ENCODE data around the gene SLC49A4. TPM values are rescaled to one million over a fixed set of nuclear protein-coding genes. Genes with fewer than 3 reads are reported as not detected.

Gene SLC49A4
- polyA plus RNA-seq, 3 donors: 12.9 to 19.0 (median 18.6) TPM

DNA sequence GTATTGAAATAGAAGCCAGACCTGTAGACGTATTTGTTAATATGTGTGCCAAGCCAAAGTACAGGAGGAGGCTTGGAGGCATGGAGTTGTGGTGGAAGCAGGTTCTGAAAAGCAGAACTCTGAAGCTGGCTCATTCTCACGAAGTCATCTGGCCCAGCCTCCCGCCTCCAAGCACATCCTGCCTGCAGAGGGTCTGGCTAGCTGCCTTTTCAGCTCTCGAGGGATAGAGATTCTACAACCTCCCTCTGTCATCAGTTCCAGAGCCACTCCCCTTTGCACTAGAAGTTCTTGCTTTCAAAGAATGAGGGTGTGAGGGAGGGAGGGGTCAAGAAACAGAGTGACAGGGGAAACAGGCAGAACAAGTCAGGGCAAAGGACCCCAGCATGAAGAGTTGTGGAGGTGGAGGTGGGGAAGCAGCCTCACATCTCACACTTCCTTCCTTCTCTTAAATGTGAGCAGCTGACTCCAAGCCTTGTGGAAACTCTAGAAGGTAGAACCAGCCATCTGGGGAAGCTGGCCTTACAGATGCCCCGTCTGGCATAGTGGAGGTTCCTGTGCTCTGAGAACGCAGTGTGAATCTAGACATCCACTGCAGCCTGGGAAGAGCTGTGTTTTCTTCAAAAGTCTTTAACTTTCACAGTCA is 95.3 kb downstream of the SLC49A4 start:
- no peak for TF ChIP-seq CTCF (IDR thresholded peaks at IDR 0.05)
- H3K9ac ChIP-seq (ENCODE audit: insufficient read depth, low read length, poor library complexity, severe bottlenecking): no peak overlapping the region
- H3K27me3 ChIP-seq (ENCODE audit: control insufficient read depth in 2 of 2, insufficient read depth in 2 of 2, low read length in 2 of 2): no peaks in the 10 kb centered on the region
- DNase-seq: peak; percentile 4 to 25 (median 17)
- peaks cover 3 to 19% of the 10 kb centered on the region in 2 donors for H3K36me3 ChIP-seq (replicated peaks in 1 of 2; ENCODE audit: control insufficient read depth in 1 of 2, insufficient read depth in 2 of 2, low read length in 2 of 2)
- Mint-ChIP-seq H3K36me3 (peaks cover 14 to 20% of the 10 kb centered on the region in 2 donors), H3K27me3 (ENCODE audit: low read depth in 3 of 3) (peaks cover 0 to 3% (median 0%) of the 10 kb centered on the region in 3 donors), H3K9me3 (no peaks in the 10 kb centered on the region), H3K4me3 (no peak overlapping the region), H3K4me1 (peaks cover 20% of the 10 kb centered on the region), H3K27ac (peak overlapping the region in 4 of 7 donors; percentile 1 to 73 (median 34))
- no peak overlapping the region for H3K4me3 ChIP-seq (replicated peaks in 1 of 3; ENCODE audit: low read depth in 2 of 3, low read length in 3 of 3)
- peaks cover 7% of the 10 kb centered on the region for H4K20me1 ChIP-seq (ENCODE audit: insufficient read depth, low read length)
- no peaks in the 10 kb centered on the region for H3K9me3 ChIP-seq (replicated peaks in 1 of 2; ENCODE audit: control insufficient read depth in 1 of 2, insufficient read depth in 1 of 2, low read length in 2 of 2)
- H2AFZ ChIP-seq (ENCODE audit: insufficient read depth, low read depth, low read length, poor library complexity, severe bottlenecking): no peak overlapping the region
- no peaks in the 10 kb centered on the region for H3K79me2 ChIP-seq (ENCODE audit: insufficient read depth, low read length)
- no peak overlapping the region for H3K27ac ChIP-seq (ENCODE audit: low read depth in 1 of 2, low read length in 2 of 2)
- WGBS (ENCODE audit: insufficient coverage): 0% methylated on average over 3 of the region's 6 CpGs
- no peak overlapping the region for H3K4me2 ChIP-seq (replicated peaks; ENCODE audit: extremely low read depth, low read length, poor library complexity, severe bottlenecking)
- intact Hi-C loops (cut with micrococcal nuclease): no loop called here
- peaks cover 0 to 7% of the 10 kb centered on the region in 2 donors for H3K4me1 ChIP-seq (ENCODE audit: control insufficient read depth in 1 of 2, insufficient read depth in 2 of 2, low read length in 2 of 2)

DNA sequence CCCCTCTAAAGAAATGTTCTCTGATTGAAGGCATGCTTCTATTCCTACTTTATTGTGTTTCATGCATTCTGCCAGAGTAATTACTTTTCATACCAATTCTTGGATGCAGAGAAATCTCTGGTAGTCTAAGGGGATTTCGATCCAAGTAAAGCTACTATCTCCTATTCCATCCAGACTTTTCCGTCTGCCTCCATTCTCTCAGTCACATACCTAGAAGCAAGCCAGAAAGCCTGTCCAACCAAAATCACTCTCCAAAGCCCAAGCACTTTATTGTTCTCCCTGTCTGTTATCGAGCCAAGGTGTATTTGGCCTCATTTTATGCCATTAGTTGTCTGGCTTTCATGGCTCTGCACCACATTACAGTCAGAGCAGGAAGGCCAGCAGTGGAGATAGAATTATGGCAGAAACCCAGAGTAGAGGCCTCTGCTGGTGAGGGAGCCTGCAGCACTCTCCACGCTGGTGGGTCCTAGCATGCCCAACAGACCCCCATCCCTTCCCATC is 95.9 kb downstream of the SLC49A4 start:
- Histone ChIP-seq H4K20me1 (ENCODE audit: insufficient read depth, low read length) (peaks cover 7% of the 10 kb centered on the region), H3K27me3 (ENCODE audit: control insufficient read depth in 2 of 2, insufficient read depth in 2 of 2, low read length in 2 of 2) (no peaks in the 10 kb centered on the region), H3K9ac (ENCODE audit: insufficient read depth, low read length, poor library complexity, severe bottlenecking) (no peak overlapping the region), H2AFZ (ENCODE audit: insufficient read depth, low read depth, low read length, poor library complexity, severe bottlenecking) (no peak overlapping the region), H3K79me2 (ENCODE audit: insufficient read depth, low read length) (no peaks in the 10 kb centered on the region), H3K4me1 (ENCODE audit: control insufficient read depth in 1 of 2, insufficient read depth in 2 of 2, low read length in 2 of 2) (peaks cover 0 to 7% of the 10 kb centered on the region in 2 donors), H3K4me3 (replicated peaks in 1 of 3; ENCODE audit: low read depth in 2 of 3, low read length in 3 of 3) (no peak overlapping the region), H3K27ac (ENCODE audit: low read depth in 1 of 2, low read length in 2 of 2) (no peak overlapping the region), H3K4me2 (replicated peaks; ENCODE audit: extremely low read depth, low read length, poor library complexity, severe bottlenecking) (no peak overlapping the region), H3K36me3 (replicated peaks in 1 of 2; ENCODE audit: control insufficient read depth in 1 of 2, insufficient read depth in 2 of 2, low read length in 2 of 2) (peaks cover under 1 to 13% of the 10 kb centered on the region in 2 donors), H3K9me3 (replicated peaks in 1 of 2; ENCODE audit: control insufficient read depth in 1 of 2, insufficient read depth in 1 of 2, low read length in 2 of 2) (no peaks in the 10 kb centered on the region)
- Mint-ChIP-seq H3K4me3 (no peak overlapping the region), H3K4me1 (peaks cover 20% of the 10 kb centered on the region), H3K27me3 (ENCODE audit: low read depth in 3 of 3) (peaks cover 0 to 3% (median 0%) of the 10 kb centered on the region in 3 donors), H3K9me3 (no peaks in the 10 kb centered on the region), H3K36me3 (peaks cover 11 to 14% of the 10 kb centered on the region in 2 donors), H3K27ac (peak overlapping the region in 1 of 7 donors; percentile 1)
- no peak for TF ChIP-seq CTCF (IDR thresholded peaks at IDR 0.05)
- no peak for DNase-seq
- WGBS (ENCODE audit: insufficient coverage): no CpG with 5 or more reads among the region's 4 CpGs
- intact Hi-C loops (cut with micrococcal nuclease): no loop called here
